Fibroblast of skin of left biceps (primary cell): ENCODE measurements around the gene GEMIN4.
A peak's percentile ranks its signal among the peaks of the same experiment; 100 is the strongest.
"Not testable (repeated sequence)": the region's sequence is repeated elsewhere in the genome, so short reads cannot be mapped to it uniquely, and the experiment has no call there.

Experiments used
- DNase-seq, 2 experiments: peaks; one replicate each; pipeline ENCODE4 v3.0.0-alpha.2; 2013; ENCODE audit warnings: low read depth in 2 of 2

The GEMIN4 gene

DNA sequence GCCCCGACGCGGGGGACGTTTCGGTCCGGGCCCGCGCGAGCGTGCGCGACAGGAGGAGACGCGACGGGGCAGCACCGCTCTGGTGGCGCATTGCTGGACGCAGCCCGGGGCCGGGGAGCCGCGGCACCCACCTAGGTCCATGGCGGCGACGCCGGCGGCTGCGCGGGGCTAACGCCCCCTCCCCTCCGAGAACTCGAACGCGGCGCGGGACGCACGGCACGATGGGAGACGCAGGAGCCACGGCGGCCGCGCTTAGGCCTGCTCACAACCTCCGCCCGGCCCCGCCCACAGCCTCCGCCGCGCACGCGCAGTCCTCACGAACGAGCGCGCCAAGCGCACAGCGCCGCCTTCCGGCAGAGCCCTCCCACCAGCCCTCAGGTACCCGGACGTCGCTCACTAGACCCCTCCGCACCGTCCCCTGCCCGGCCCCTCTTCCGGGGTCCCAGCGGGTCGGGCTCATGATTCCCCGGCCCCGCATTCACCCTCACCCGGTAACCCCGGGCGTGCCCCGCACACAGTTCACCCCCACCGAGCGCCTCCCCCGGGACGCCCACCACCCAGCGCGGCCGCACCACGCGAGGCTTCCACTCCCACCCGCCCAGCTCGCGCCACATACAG is at the start of gene GEMIN4:
GEMIN4 (minus strand) TSS at position 263 of the 618 bp plus-strand sequence; CDS start at position 141, 122 bp downstream.
- DNase-seq, result peak; percentile 68

DNA sequence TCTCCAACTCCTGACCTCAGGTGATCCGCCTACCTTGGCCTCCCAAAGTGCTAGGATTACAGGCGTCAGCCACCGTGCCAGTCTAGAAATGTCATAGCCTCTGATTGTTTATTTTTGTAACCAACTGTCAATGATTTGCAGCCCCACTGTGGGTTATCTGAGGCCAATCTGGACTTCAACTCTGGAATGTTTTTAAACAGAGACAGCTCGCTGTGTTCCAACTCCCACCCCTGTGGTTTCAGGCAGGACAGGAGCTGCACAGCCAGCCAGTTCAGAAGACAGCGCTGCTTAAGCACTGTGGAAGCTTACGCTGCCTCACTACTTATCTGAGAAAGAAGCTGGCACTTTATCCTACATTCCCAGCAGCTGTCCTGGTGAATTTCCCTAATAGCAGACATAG is 49.6 kb upstream of the GEMIN4 start:
- DNase-seq, result no peak

DNA sequence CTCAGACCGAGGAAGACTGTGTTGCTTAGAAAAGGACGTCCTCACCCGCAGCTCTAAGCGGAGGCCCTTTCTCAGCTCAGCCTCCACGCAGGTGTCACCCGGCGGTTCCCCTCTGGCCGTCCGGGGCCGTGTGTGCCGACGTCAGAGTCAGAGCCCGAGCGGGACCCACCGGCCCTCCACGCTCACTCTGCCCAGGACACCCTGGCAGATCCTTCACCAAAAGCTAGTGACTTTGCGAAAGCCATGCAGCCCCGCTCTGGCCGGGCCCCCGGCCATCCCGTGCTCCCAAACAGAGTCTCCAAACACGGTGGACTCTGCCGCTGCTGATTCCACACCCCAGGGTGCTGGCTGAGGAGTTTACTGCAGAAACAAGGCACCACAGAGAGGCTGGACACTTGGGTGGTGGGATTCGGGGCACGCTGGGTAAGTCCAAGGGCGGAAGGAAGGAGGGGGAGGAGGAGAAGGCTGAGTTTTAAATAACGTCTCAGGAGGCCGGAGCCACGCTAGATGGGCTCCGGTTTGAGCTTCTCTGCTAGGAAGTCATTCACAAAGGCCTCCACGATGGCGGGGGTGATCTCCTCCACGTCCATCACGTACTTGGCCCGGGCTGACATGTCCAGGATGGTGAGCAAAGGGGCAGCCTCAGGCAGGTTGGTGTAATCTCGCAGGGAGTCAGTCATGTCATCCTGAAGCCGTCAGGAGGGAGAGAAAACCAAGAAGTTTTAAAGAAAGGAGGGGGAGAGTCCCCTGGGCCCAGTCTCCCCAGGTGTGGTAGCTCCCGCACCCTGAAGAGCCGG is 48.6 kb upstream of the GEMIN4 start:
- DNase-seq, result no peak

- DNase-seq, result no peak
Observed at GRCh38 chr17:799261-799660, 47.2 kb upstream of the GEMIN4 start.

DNA sequence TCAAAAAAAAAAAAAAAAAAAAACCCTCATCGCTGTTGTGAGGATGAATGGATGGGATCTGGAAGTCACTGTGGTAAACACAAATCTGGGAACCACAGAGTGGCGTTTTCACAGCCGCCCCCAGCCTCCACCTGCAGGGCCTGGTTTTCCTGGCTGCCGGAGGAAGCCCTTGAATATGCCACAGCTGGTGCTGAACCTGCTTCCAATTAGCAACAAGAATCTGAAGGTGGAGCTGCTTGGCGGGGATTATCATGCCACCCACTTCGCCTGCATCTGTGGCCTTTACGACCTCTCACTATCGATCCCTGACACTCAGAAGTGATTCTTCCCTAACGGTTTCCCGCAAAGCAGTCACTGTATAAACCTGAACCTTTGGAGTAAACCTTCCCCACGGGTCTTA is 46.2 kb upstream of the GEMIN4 start:
- DNase-seq, result no peak

- DNase-seq, result no peak
Observed at GRCh38 chr17:797236-797840, 45.3 kb upstream of the GEMIN4 start.

DNA sequence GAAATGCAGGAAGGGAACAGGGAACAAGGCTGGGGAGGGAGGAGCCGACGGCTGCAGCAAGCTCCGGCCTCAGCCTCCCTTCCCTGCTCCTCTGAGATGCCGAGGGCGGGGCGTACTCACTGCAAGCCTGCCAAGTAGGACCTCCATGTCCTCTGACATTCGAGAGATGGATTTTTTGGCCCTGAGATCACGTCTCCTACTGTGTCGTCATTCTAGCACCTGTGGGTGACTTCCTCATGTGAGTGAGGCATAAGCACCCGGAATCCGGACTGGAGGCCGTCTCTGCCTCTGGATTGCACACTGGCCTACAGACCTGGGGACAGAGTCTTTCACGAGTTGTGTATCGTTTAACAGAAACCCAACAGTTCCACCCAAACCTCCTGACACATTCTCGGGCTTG is 44.5 kb upstream of the GEMIN4 start:
- DNase-seq, result no peak

GRCh38 chr17:795721-796120 is 43.7 kb upstream of the GEMIN4 start:
- DNase-seq, result no peak

DNA sequence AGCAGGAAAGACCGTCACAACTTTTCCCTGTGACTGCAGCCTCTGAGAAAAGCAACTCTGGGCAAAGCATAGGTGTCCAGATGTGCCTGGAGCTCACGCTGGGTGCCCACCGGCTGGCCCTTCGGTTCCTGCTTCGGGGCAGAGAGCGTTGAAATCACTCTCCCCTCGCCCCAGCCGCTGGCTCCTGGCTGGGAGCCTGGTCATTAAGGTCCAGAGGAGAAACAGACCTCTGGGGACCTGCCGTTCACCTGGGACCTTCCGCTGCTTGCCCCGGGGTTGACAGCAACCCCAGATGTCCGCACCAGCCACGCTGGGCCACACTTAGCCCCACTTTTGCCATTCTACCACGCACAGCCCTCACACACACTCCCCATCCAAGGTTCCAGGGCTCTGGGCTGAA is 43.2 kb upstream of the GEMIN4 start:
- DNase-seq, result no peak

GRCh38 chr17:794876-795275 is 42.8 kb upstream of the GEMIN4 start:
- peak; percentile 29 to 40 for DNase-seq

DNA sequence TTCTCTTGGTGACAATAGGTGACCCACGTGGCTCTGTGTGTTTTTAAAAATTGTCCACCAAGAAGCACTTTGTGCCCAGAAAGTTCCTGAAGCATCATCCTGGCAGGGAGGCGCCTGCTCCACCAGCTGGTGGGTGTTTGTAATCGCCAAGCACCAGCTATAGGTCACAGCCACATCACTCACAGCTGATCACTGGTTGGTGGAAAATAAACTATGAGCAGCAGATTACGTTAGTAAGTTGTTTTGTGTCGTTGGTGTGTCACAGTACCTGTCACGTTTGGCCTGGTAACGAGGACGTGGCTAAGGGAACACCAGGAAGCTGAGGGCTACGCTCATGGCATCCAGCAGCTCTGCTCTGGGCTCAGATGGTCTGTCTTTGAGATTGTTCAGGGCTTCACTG is 40.2 kb upstream of the GEMIN4 start:
- no peak for DNase-seq

DNA sequence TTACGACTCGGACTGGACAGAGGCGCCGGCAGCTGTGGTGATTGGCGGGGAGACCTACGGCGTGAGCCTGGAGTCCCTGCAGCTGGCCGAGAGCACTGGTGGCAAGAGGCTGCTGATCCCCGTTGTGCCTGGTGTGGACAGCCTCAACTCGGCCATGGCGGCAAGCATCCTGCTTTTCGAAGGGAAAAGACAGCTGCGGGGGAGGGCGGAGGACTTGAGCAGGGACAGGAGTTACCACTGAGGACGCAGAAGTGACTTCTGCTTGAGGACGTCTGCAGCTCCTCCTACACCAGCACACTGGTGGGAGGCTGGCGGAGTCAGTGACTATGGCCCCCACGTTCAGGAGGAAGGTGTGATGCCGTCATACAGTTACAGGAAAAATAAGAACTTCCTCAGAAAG is 39.8 kb upstream of the GEMIN4 start:
- DNase-seq, result no peak

DNA sequence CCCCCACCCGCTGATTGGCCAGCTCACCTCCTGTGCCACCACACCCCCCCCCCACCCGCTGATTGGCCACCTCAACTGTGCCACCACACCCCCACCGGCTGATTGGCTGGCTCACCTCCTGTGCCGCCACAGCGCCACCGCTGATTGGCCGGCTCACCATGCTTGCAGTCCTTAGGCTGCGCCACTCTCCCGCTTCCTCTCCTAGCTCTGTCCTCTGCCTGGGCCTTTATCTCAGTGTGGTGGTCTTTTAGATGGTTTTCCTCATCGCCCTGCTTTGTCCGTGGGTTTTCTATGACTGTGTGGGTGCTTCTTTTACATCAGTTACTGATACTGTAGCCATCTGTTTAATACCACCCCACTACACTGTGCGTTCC is 38.8 kb upstream of the GEMIN4 start:
- DNase-seq, result not testable (repeated sequence)

- not testable (repeated sequence) for DNase-seq
Observed at GRCh38 chr17:789931-790873, 38.1 kb upstream of the GEMIN4 start.

GRCh38 chr17:789160-789840 is 37.2 kb upstream of the GEMIN4 start:
- no peak for DNase-seq

- DNase-seq, result no peak
Observed at GRCh38 chr17:788551-788950, 36.5 kb upstream of the GEMIN4 start.

- no peak for DNase-seq
Observed at GRCh38 chr17:787641-788221, 35.7 kb upstream of the GEMIN4 start.

DNA sequence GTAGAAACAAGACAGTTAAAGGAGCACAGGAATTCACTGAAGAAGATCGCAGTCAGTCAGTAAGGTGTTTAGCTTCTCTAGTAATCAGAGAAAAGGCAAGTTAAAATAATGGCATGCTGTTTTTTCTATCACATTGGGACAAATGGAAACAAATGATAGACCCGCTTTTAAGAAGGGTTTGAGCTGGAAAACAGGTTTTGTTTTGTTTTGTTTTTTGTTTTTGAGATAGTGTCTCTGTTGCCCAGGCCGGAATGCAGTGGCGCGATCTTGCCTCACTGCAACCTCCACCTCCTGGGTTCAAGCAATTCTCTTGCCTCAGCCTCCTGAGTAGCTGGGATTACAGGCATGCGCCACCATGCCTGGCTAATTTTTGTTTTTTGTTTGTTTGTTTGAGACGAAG is 33.8 kb upstream of the GEMIN4 start:
- DNase-seq, result not testable (repeated sequence)

GRCh38 chr17:784143-784542 is 32.1 kb upstream of the GEMIN4 start:
- no peak for DNase-seq

DNA sequence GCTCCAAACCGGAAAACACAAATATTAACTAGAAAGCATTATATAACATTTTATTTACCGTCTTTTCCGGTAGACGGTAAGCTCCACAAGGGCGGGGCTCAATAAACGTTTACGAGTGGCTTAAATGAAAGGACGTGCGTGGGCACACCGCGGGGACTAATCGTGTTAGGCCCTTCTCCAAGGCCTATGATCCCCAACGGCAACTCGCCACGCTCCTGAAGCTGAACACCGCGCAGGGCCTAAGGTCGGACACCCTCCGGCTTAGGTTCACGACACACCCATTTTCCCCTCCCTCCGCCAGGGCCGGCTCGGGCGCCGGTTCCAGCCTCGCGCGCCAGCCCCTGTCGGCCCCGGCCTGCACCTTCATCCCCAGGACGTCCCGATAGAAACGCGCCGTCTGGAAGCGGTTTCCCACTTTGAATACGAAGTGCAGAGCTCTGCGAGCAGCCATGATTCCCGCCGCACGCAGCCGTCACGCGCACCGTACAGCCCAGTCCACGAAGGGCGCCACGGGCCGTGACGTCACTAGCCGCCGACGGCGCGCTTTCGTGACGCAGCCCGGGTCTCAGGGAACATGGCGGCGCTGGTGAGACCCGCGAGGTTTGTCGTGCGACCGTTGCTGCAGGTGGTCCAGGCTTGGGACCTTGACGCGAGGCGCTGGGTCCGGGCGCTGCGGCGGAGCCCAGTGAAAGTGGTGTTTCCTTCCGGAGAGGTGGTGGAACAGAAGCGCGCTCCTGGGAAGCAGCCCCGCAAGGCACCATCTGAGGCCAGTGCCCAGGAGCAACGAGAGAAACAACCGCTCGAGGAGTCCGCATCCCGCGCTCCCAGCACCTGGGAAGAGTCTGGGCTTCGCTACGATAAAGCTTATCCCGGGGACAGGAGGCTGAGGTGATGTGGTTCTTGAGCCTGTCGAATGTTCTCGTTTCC is 30.0 kb upstream of the GEMIN4 start, which contains the start of the genes GLOD4 and MRM3:
GLOD4 (minus strand) TSS at position 476 of the 927 bp plus-strand sequence; CDS start at position 451, 25 bp downstream.
MRM3 (plus strand) TSS at position 549 of the 927 bp plus-strand sequence; CDS start at position 575, 26 bp downstream.
- peak; percentile 61 to 64 for DNase-seq
